ENCODE measurements around the gene GALNT6. TPM values are rescaled to one million over a fixed set of nuclear protein-coding genes. Genes with fewer than 3 reads are reported as not detected.

The GALNT6 gene, protein sequence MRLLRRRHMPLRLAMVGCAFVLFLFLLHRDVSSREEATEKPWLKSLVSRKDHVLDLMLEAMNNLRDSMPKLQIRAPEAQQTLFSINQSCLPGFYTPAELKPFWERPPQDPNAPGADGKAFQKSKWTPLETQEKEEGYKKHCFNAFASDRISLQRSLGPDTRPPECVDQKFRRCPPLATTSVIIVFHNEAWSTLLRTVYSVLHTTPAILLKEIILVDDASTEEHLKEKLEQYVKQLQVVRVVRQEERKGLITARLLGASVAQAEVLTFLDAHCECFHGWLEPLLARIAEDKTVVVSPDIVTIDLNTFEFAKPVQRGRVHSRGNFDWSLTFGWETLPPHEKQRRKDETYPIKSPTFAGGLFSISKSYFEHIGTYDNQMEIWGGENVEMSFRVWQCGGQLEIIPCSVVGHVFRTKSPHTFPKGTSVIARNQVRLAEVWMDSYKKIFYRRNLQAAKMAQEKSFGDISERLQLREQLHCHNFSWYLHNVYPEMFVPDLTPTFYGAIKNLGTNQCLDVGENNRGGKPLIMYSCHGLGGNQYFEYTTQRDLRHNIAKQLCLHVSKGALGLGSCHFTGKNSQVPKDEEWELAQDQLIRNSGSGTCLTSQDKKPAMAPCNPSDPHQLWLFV
- 100 to 1,000 TPM in 1 of 5 donors, 10 to 100 TPM in 3, 1 to 10 TPM in 1; 4.1 to 155 (median 40.4) TPM for total RNA-seq
- 10 to 100 TPM in 1 of 3 donors, 1 to 10 TPM in 2; 3.4 to 11.8 (median 7.7) TPM for polyA plus RNA-seq
- long read RNA-seq, donor 1, full-length matches to known transcripts: 5 of 5 reads
- long read RNA-seq, donor 1, partial matches to known transcripts: 0 of 5 reads
- long read RNA-seq, donor 1, other reads (novel, unspliced or antisense): 0 of 5 reads
- long read RNA-seq, donor 2, partial matches to known transcripts: 0 of 1 reads
- long read RNA-seq, donor 2, other reads (novel, unspliced or antisense): 0 of 1 reads
- long read RNA-seq, donor 3, full-length matches to known transcripts: 2 of 2 reads
- long read RNA-seq, donor 3, partial matches to known transcripts: 0 of 2 reads
- long read RNA-seq, donor 3, other reads (novel, unspliced or antisense): 0 of 2 reads
- long read RNA-seq, donor 4: 0 reads
- long read RNA-seq, donor 5: 0 reads
- long read RNA-seq, donor 6, partial matches to known transcripts: 0 of 5 reads
- long read RNA-seq, donor 6, other reads (novel, unspliced or antisense): 0 of 5 reads
- long read RNA-seq, donor 7, full-length matches to known transcripts: 3 of 3 reads
- long read RNA-seq, donor 7, partial matches to known transcripts: 0 of 3 reads
- long read RNA-seq, donor 7, other reads (novel, unspliced or antisense): 0 of 3 reads
- long read RNA-seq, donor 8, full-length matches to known transcripts: 5 of 5 reads
- long read RNA-seq, donor 8, partial matches to known transcripts: 0 of 5 reads
- long read RNA-seq, donor 8, other reads (novel, unspliced or antisense): 0 of 5 reads
- long read RNA-seq, donor 9, partial matches to known transcripts: 0 of 1 reads
- long read RNA-seq, donor 9, other reads (novel, unspliced or antisense): 0 of 1 reads
- long read RNA-seq, donor 10: 0 reads

- intact Hi-C loops (cut with DNase I; ENCODE audit: low total_unique reads): no loop called here
- TF ChIP-seq POLR2AphosphoS5 (IDR thresholded peaks at IDR 0.05) (peak in 1 of 3 donors; percentile 17), EP300 (IDR thresholded peaks at IDR 0.05) (no peak), POLR2A (IDR thresholded peaks at IDR 0.05) (peak in 1 of 4 donors; percentile 7)
- TF ChIP-seq, protein P1, sequence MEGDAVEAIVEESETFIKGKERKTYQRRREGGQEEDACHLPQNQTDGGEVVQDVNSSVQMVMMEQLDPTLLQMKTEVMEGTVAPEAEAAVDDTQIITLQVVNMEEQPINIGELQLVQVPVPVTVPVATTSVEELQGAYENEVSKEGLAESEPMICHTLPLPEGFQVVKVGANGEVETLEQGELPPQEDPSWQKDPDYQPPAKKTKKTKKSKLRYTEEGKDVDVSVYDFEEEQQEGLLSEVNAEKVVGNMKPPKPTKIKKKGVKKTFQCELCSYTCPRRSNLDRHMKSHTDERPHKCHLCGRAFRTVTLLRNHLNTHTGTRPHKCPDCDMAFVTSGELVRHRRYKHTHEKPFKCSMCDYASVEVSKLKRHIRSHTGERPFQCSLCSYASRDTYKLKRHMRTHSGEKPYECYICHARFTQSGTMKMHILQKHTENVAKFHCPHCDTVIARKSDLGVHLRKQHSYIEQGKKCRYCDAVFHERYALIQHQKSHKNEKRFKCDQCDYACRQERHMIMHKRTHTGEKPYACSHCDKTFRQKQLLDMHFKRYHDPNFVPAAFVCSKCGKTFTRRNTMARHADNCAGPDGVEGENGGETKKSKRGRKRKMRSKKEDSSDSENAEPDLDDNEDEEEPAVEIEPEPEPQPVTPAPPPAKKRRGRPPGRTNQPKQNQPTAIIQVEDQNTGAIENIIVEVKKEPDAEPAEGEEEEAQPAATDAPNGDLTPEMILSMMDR (IDR thresholded peaks at IDR 0.05): no peak
- Histone ChIP-seq H3K27ac (peak within 1 kb of the TSS; percentile 70 to 93 (median 86)), H3K9me3 (no peaks in the 10 kb centered on the region), H3K4me1 (peaks cover 0 to 68% (median 36%) of the 10 kb centered on the region in 4 donors), H3K36me3 (no peaks in the 10 kb centered on the region), H3K4me3 (peak within 1 kb of the TSS; percentile 53 to 73 (median 57)), H3K27me3 (peaks cover 0 to 40% (median 9%) of the 10 kb centered on the region in 3 donors)
- DNase-seq: peak; percentile 82 to 90
- 1% methylated on average over 51 to 73 of the region's 73 CpGs for WGBS, 5 donors
Measured at GRCh38 chr12:51391283-51392123, at the start of gene GALNT6. GALNT6 (minus strand) TSS chr12:51391406; CDS start chr12:51379781, 11,625 bp downstream.

DNA sequence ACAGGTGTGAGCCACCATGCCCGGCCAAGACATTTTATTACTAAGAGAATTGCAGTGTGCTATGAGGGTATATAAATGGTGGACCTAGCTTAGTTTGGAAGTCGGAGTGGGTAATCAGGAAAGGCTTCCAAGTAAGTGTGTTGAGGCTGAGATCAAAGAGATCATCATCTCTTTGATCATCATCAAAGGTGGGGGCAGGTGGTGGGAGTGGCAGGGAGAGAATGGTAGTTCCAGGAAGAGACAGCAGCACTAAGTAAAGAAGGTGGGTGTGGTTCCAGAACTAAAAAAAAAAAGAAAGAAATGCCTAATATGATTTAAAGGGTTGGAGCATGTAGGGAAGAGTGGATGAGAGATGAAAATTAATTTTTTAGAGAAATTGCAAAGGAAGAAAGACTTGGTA is 48.1 kb upstream of the GALNT6 start:
- no peak overlapping the region for H3K27ac ChIP-seq
- H3K4me3 ChIP-seq: no peak overlapping the region
- H3K27me3 ChIP-seq: no peaks in the 10 kb centered on the region
- no peaks in the 10 kb centered on the region for H3K9me3 ChIP-seq
- intact Hi-C loops (cut with DNase I; ENCODE audit: low total_unique reads): no loop called here
- TF ChIP-seq EP300 (IDR thresholded peaks at IDR 0.05) (no peak), POLR2AphosphoS5 (IDR thresholded peaks at IDR 0.05) (no peak), POLR2A (IDR thresholded peaks at IDR 0.05) (no peak)
- TF ChIP-seq, protein P1 (IDR thresholded peaks at IDR 0.05): no peak
- DNase-seq: no peak
- H3K4me1 ChIP-seq: no peaks in the 10 kb centered on the region
- H3K36me3 ChIP-seq: no peaks in the 10 kb centered on the region
- WGBS, 5 donors: 77 to 87% (median 84%) methylated on average over 2 of the region's 2 CpGs

DNA sequence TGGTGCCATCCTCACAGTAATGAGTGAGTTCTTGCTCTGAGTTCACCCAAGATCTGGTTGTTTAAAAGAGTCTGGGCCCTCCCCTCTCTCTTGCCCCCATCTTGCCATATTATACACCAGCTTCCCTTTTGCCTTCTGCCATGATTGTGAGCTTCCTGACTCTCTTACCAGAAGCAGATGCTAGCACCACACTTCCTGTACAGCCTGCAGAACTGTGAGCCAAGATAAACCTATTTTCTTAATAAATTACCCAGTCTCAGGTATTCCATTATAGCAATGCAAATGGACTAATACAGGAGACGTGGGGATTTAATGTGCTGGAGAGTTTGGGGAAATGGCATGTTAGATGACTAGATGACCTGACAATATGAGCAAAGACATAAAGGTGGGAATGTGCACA is 46.2 kb upstream of the GALNT6 start:
- Histone ChIP-seq H3K27ac (no peak overlapping the region), H3K4me1 (no peaks in the 10 kb centered on the region), H3K36me3 (no peaks in the 10 kb centered on the region), H3K4me3 (no peak overlapping the region), H3K27me3 (no peaks in the 10 kb centered on the region), H3K9me3 (no peaks in the 10 kb centered on the region)
- DNase-seq: no peak
- WGBS, 5 donors: 72 to 84% (median 75%) methylated on average over 1 of the region's 1 CpG
- intact Hi-C loops (cut with DNase I; ENCODE audit: low total_unique reads): no loop called here
- TF ChIP-seq POLR2A (IDR thresholded peaks at IDR 0.05) (no peak), EP300 (IDR thresholded peaks at IDR 0.05) (no peak), POLR2AphosphoS5 (IDR thresholded peaks at IDR 0.05) (no peak)
- TF ChIP-seq, protein P1 (IDR thresholded peaks at IDR 0.05): no peak

Data from stomach (tissue), 19 donors.